Glomerular visceral epithelial cell (primary cell): ENCODE data around the gene TACSTD2.
A peak's percentile ranks its signal among the peaks of the same experiment; 100 is the strongest.
"Not testable (repeated sequence)": the region's sequence is repeated elsewhere in the genome, so short reads cannot be mapped to it uniquely, and the experiment has no call there.

Source experiments
- DNase-seq: peaks from one replicate; pipeline ENCODE4 v3.0.0-alpha.2; 2016; ENCODE audit errors: extremely low spot score

Gene TACSTD2, protein sequence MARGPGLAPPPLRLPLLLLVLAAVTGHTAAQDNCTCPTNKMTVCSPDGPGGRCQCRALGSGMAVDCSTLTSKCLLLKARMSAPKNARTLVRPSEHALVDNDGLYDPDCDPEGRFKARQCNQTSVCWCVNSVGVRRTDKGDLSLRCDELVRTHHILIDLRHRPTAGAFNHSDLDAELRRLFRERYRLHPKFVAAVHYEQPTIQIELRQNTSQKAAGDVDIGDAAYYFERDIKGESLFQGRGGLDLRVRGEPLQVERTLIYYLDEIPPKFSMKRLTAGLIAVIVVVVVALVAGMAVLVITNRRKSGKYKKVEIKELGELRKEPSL

GRCh38 chr1:58576727-58577653 is at the start of gene TACSTD2:
Gene TACSTD2, minus strand, starts transcription at chr1:58577252. Its CDS starts 96 bp downstream, at chr1:58577156.
- DNase-seq, result no peak

GRCh38 chr1:58626293-58626692 is 49.2 kb upstream of the TACSTD2 start:
- no peak for DNase-seq

GRCh38 chr1:58623259-58623658 is 46.2 kb upstream of the TACSTD2 start:
- DNase-seq, result not testable (repeated sequence)

- no peak for DNase-seq
These were observed 45.5 kb upstream of the TACSTD2 start for GRCh38 chr1:58622571-58622970.

DNA sequence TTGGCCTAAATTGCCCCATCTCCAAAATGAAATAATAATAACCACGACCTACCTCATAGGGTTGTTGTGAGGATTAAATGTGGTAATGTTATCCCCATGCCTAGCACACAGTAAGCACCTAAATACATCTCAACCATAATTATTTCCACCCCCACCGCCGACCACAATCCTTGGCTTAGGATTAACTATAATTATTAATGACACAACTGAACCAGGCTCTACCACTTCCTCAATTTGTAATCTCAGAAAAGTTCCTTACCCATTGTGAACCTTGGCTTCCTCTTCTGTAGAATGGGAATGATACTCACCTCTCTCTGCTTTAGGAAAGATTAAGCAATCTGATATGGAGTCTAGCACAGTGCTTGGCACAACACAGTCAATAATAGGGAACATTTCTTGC is 44.3 kb upstream of the TACSTD2 start:
- no peak for DNase-seq

DNA sequence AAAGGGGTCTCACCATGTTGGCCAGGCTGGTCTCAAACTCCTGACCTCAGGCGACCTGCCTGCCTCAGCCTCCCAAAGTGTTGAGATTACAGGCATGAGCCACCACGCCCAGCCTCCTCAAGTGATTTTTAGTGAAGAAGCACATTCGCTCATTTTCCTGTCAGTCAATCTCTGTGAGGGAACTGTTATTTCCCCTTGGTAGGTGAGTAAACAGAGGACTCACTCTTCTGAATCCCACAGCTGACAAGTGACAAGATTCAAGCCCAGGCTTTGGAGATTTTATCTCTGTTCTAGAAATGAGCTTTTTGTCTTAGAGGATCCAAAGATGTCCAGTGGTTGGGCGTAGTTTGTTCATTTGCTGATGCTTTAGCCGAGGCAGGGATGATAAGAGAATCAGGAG is 43.9 kb upstream of the TACSTD2 start:
- DNase-seq, result no peak

GRCh38 chr1:58620259-58620658 is 43.2 kb upstream of the TACSTD2 start:
- no peak for DNase-seq

- no peak for DNase-seq
These were observed 42.4 kb upstream of the TACSTD2 start for GRCh38 chr1:58619286-58620054.

GRCh38 chr1:58618303-58618702 is 41.3 kb upstream of the TACSTD2 start:
- DNase-seq, result peak; percentile 94

- DNase-seq, result no peak
These were observed 34.9 kb upstream of the TACSTD2 start for GRCh38 chr1:58611861-58612385.

DNA sequence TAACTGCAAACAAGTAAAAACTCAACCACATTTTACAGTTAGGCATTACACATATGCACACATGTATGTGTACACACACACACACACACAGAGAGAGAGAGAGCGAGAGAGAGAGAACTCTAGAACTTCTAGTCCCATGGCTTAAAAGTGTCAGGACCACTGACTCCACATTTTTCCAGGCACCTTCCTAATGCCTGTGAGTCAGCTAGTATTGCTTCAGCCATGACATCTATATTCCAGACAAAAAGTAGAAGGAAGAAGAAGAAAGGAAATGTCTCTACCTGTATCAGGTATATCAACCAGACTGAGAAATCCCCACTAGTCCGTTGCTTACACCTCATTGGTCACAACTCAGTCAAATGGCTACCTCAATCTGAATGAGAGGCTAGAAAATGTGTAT is 31.9 kb upstream of the TACSTD2 start:
- DNase-seq, result no peak

- no peak for DNase-seq
These were observed 31.2 kb upstream of the TACSTD2 start for GRCh38 chr1:58608297-58608696.

DNA sequence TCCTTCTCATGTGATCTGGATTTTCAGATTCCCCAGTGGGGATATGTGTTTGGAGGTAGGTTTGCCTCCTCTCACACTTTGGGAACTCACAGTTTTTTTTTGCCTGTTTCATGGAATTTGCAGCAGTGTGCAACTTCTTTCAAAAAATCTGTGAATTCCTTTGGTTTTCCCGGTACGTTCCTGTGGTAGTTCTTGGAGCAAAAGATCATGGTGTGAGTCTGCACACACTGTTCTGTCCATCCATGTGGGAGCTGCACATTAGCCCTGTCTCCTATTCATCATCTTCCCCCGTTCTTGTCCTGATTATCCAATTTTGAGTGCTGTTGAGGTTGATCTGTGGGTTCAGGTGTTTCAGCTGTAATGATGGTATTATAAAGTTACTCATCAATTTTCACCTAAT is 30.3 kb upstream of the TACSTD2 start:
- no peak for DNase-seq

GRCh38 chr1:58601921-58602320 is 24.9 kb upstream of the TACSTD2 start:
- not testable (repeated sequence) for DNase-seq

GRCh38 chr1:58597996-58598395 is 20.9 kb upstream of the TACSTD2 start:
- DNase-seq, result no peak

DNA sequence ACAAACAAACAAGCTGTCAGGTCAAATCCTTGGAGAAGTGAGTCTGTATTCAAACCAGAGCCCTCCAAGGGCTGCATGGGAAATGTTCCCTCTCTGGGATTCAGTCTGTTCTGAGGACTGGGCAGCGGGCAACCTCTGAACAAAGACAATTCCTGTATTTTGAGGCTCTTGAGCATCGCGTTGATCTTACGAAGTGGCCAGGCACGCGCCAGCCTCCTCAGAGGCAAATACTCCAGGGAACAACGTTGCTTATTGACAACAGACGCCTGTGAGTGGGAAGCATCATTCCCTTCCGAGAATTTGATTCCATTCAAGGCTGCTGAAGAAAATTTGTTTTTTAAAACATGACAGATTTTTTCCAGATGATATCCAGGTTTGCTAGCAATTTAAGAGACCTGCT is 20.0 kb upstream of the TACSTD2 start:
- DNase-seq, result no peak

GRCh38 chr1:58596631-58597052 is 19.6 kb upstream of the TACSTD2 start:
- no peak for DNase-seq

DNA sequence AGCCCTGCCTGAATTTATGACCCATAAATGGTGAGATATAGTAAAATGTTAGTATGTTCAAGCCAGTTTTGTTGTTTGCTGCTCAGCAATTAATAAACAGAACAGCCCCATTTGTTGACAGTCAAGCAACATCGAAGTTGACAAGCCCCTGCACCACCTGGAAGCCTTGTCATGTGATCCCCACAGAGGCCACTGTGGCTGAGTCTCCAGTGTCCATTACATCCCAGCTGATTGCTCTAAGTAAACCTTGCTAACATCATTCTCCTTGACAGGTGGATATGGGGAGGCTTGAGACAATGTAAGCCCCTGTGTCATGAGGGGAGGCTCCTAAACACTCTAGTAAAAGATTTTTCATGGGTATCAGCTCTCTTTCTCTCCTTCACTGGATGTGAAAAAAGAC is 17.5 kb upstream of the TACSTD2 start:
- DNase-seq, result no peak

DNA sequence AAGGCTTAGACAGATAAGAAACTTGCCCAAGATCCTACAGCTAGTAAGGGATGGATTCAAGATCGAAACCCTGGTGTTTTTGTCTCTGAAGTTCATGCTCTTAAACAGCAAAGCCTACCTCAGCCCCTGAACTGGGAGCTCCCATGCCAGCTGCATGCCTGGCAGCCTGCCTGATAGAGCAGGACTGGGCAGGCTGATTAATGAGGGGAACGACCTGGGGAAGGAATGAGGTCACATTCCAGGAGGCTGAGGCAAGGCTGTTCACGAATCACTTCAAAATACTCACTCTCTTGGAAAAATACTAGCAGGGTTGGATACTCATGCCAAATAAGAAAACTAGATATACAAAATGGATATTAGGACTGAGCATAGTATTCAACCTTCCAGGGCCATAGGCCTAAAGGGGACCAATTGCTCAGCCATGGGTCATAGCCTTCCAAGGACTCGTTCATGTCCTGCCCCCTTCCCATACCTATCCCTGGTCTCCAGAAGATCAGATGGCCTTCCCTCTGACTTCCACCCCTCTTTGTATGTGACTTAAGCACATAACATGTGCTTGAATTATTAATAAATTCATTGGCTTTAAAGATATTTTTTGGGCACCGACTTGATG is 15.6 kb upstream of the TACSTD2 start:
- peak; percentile 98 for DNase-seq

GRCh38 chr1:58591806-58592205 is 14.8 kb upstream of the TACSTD2 start:
- no peak for DNase-seq

DNA sequence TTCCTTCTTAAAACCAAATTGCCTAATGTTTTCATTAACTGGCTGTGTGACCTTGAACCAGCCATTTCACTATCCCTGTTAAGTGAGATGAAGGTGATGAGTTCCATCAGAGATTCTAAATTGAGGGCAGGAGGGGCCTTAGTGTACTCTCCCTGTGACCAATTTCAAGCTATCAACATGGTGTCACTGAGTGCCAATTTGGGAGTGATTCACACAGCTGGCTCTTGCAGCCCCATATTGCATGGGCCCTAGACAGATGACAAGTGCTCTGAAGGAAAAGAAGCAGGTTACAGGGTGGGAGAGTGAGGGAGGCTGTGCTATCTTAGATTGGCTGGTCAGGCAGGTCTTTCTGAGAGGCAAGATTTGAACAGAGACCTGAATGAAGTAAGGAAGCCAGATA is 13.0 kb upstream of the TACSTD2 start:
- no peak for DNase-seq
